Bronchial smooth muscle cell (primary cell): Measurements from ENCODE around the gene SENP1. TPM values are rescaled to one million over a fixed set of nuclear protein-coding genes. Genes with fewer than 3 reads are reported as not detected.

Source experiments
- total RNA-seq: library from RNA; depleted of rRNA; stranded (reverse); fragments of >200 nt; gene quantifications from 2 replicates; pipeline ENCODE4 v1.2.1, GENCODE V29; 2014

Gene SENP1
- 7.1 and 8.8 TPM in 2 replicates for total RNA-seq

GRCh38 chr12:48105867-48106680 lies at the start of gene SENP1:
SENP1 (minus strand) TSS chr12:48106079; CDS start chr12:48101472, 4,607 bp downstream.

DNA sequence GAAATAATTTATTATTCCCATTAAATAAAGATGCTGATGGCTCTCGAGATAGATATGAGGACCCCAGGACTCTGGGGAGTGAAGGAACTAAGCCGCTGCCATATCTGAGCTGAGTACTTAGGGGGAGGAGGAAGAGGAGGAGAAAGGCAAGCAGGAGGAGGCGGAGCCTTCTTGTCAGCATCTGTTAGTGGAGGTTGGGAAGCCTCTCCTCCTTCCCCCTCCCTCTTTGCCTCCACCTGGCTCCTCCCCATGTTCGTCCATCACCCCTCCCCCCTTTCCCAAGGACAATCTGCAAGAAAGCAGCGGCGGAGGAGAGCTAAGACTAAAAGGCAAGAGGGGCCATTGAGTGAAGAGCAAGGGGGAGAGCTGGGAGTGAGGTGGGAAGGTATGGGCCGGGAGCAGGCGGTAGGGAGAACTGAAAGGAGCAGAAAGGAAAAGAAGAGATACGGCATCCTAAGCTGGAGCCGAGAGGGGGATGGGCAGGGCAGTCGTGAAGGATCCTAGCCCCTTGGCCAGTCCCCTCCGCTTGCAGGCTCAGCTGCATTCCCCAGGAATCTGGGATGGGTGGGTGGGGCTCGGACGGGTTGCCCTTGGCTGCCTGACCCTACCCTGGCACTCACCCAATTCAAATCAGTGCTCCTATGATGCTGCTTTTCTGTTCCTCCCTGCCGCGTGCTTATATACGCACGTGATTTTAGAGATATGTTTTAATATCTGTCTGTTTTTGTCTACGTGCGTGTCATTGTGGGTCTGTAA lies 13.4 kb upstream of the SENP1 start, which contains the start of gene PFKM:
Gene PFKM (plus strand): TSS at position 287 of the 756 bp plus-strand sequence. CDS start 3,411 bp downstream, outside the sequence.

GRCh38 chr12:48004053-48004941 lies 101.6 kb downstream of the SENP1 start, which contains the start of gene COL2A1:
COL2A1 (minus strand) TSS chr12:48004476; CDS start chr12:48004321, 155 bp downstream.

Other genes with a start within 250 kb of the SENP1 start
- gene VDR, start 201.1 kb downstream of the SENP1 start, total RNA-seq, result 3.8 and 5.3 TPM in 2 replicates
- 34.8 and 63.4 TPM in 2 replicates for gene TMEM106C, start 142.5 kb downstream of the SENP1 start, total RNA-seq
- not detected in 2 replicates for gene COL2A1, start 101.6 kb downstream of the SENP1 start, total RNA-seq
- gene PFKM, start 13.3 kb upstream of the SENP1 start, total RNA-seq, result 98.7 and 110 TPM in 2 replicates
- gene ASB8, start 51.4 kb upstream of the SENP1 start, total RNA-seq, result 14.2 and 18.7 TPM in 2 replicates
- 0.32 and 0.34 TPM in 2 replicates for gene CCDC184, start 77.6 kb upstream of the SENP1 start, total RNA-seq
- gene OR10AD1, start 97.2 kb upstream of the SENP1 start, total RNA-seq, result not detected in 2 replicates
- gene ZNF641, start 244.8 kb upstream of the SENP1 start, total RNA-seq, result 4.8 and 5.8 TPM in 2 replicates